ENCODE results near the gene CERS6. TPM values are rescaled to one million over a fixed set of nuclear protein-coding genes. Genes with fewer than 3 reads are reported as not detected.

Gene CERS6
- total and polyA plus RNA-seq, 10 of the 15 experiments (the other 5 are each of a cell fraction or from before 2014, with no cell fraction given), result 1.3 to 20.4 (median 14.1) TPM

- no TSS peak for BruUV-seq (replicated peaks)
- 32% methylated on average over 3 of the region's 3 CpGs for WGBS (ENCODE audit: insufficient coverage, insufficient replicate concordance, low lambda C conversion rate, missing lambda C conversion rate)
- Histone ChIP-seq H3K27me3 (replicated peaks in 1 of 2; ENCODE audit: control insufficient read depth in 2 of 2, insufficient read depth in 2 of 2, low read length in 1 of 2) (no peaks in the 10 kb centered on the region), H3K27ac (ENCODE audit: control insufficient read depth, insufficient read depth) (no peak overlapping the region), H3K4me2 (ENCODE audit: control insufficient read depth, insufficient read depth) (no peak overlapping the region), H3K4me3 (no peak overlapping the region), H4K20me1 (ENCODE audit: control insufficient read depth, insufficient read depth) (no peaks in the 10 kb centered on the region), H3K9me3 (replicated peaks; ENCODE audit: control insufficient read depth, insufficient read depth, low read length) (no peaks in the 10 kb centered on the region), H3K4me1 (ENCODE audit: control insufficient read depth, insufficient read depth, low read length) (no peaks in the 10 kb centered on the region), H3K79me2 (ENCODE audit: control insufficient read depth, insufficient read depth, low read length) (no peaks in the 10 kb centered on the region), H2AFZ (ENCODE audit: control insufficient read depth, low read depth, low read length) (no peak overlapping the region), H3K36me3 (ENCODE audit: control insufficient read depth in 2 of 2, insufficient read depth in 2 of 2, low read length in 1 of 2) (no peaks in the 10 kb centered on the region), H3K9ac (ENCODE audit: control insufficient read depth, insufficient read depth, low read length) (no peak overlapping the region)
- ChIA-PET CTCF (interaction anchor here (0.6 to 1.8 kb wide), 2 partner anchors 14 to 245 kb away, joined by 3 to 4 read pairs; no protein-coding TSS in a partner anchor), RAD21 (ENCODE audit: unreplicated experiment) (no interaction called here), SMC1A (ENCODE audit: uncharacterized antibody, unreplicated experiment) (no interaction called here), POLR2A (no interaction called here)
- in situ Hi-C loops (cut with MboI) (no loop called here), intact Hi-C loops (cut with micrococcal nuclease; ENCODE audit: unreplicated experiment) (no loop called here)
- ATAC-seq, result peak; percentile 67
- FAIRE-seq, result no peak
- no peak for DNase-seq (ENCODE audit: low read depth, low spot score)
- no peak for TF ChIP-seq NFYA (IDR thresholded peaks at IDR 0.05; ENCODE audit: borderline replicate concordance, low read depth, low read length)
- no peak for TF ChIP-seq CTCF (IDR thresholded peaks at IDR 0.05 in 2 of 3, conservative IDR thresholded peaks at IDR 0.05 in 1 of 3; ENCODE audit: control insufficient read depth in 2 of 3, extremely low read depth in 1 of 3, insufficient read depth in 1 of 3, low read depth in 3 of 3, low read length in 3 of 3)
- no peak for TF ChIP-seq PAX5 (IDR thresholded peaks at IDR 0.05; ENCODE audit: borderline replicate concordance, low read depth, low read length)
- TF ChIP-seq SPI1 (IDR thresholded peaks at IDR 0.05; ENCODE audit: borderline replicate concordance, insufficient read depth, low read depth, low read length), result peak; percentile 37; the same call in 1 of the 2 replicates
- TF ChIP-seq ZNF24 (IDR thresholded peaks at IDR 0.05), result no peak
- no peak for TF ChIP-seq RAD51 (IDR thresholded peaks at IDR 0.05)
- TF ChIP-seq RBBP5 (conservative IDR thresholded peaks at IDR 0.05), result no peak
- no peak for TF ChIP-seq SMAD1 (IDR thresholded peaks at IDR 0.05; ENCODE audit: low read depth, partially characterized antibody)
- TF ChIP-seq BCL11A (IDR thresholded peaks at IDR 0.05; ENCODE audit: low read depth, low read length), result no peak
- TF ChIP-seq PRDM15 (CRISPR knock-in tag; IDR thresholded peaks at IDR 0.05), result no peak
- no peak for TF ChIP-seq ELK1 (IDR thresholded peaks at IDR 0.05; ENCODE audit: low read depth, low read length)
- TF ChIP-seq BRCA1 (IDR thresholded peaks at IDR 0.05; ENCODE audit: low read depth, low read length), result no peak
- TF ChIP-seq ATF2 (IDR thresholded peaks at IDR 0.05; ENCODE audit: low read length), result no peak
These were observed 270.3 kb downstream of the CERS6 start for GRCh38 chr2:168726375-168726774.

Data from GM12878 (cell line).